SH-SY5Y (cell line): ENCODE measurements around the gene NXT1.

Source experiments
- GATA2 ChIP-seq: IDR thresholded peaks from 2 replicates; pipeline ENCODE4 v1.6.1; 2011; ENCODE audit warnings: mild to moderate bottlenecking, low read depth, low read length
- GATA3 ChIP-seq: IDR thresholded peaks from 2 replicates; pipeline ENCODE4 v1.6.1; 2011; ENCODE audit warnings: low read depth, mild to moderate bottlenecking, low read length, moderate library complexity

- TF ChIP-seq GATA2 = no peak
- TF ChIP-seq GATA3 = no peak
Measured at GRCh38 chr20:23315099-23315498, 35.5 kb upstream of the NXT1 start.
